Ishikawa (cell line): Measurements from ENCODE around the gene PACSIN1.

Source experiments
- EP300 ChIP-seq: IDR thresholded peaks from 2 replicates; pipeline ENCODE4 v1.6.1; 2012; ENCODE audit warnings: borderline replicate concordance
- FOXM1 ChIP-seq: IDR thresholded peaks from 2 replicates; pipeline ENCODE4 v1.6.1; 2012; ENCODE audit warnings: low read depth, borderline replicate concordance
- TAF1 ChIP-seq: IDR thresholded peaks from 2 replicates; pipeline ENCODE4 v1.6.1; 2012; ENCODE audit warnings: low read depth, mild to moderate bottlenecking

GRCh38 chr6:34578445-34579262, 112.8 kb downstream of the PACSIN1 start:
- TF ChIP-seq TAF1 = no peak
- no peak for TF ChIP-seq FOXM1
- TF ChIP-seq EP300 = no peak
